DND-41 (cell line): ENCODE data around the gene C1QTNF2.

Experiments
- CTCF ChIP-seq: IDR thresholded peaks from 2 replicates; pipeline ENCODE4 v1.5.1; 2012; ENCODE audit warnings: borderline replicate concordance, low read length, moderate library complexity, mild to moderate bottlenecking; ENCODE audit not compliant: poor library complexity, severe bottlenecking; ENCODE audit errors: extremely low read depth
- EZH2 ChIP-seq: IDR thresholded peaks from 3 replicates; pipeline ENCODE4 v1.6.1; 2012; ENCODE audit warnings: borderline replicate concordance, low read depth, mild to moderate bottlenecking, moderate library complexity, low read length, inconsistent platforms; ENCODE audit not compliant: severe bottlenecking

DNA sequence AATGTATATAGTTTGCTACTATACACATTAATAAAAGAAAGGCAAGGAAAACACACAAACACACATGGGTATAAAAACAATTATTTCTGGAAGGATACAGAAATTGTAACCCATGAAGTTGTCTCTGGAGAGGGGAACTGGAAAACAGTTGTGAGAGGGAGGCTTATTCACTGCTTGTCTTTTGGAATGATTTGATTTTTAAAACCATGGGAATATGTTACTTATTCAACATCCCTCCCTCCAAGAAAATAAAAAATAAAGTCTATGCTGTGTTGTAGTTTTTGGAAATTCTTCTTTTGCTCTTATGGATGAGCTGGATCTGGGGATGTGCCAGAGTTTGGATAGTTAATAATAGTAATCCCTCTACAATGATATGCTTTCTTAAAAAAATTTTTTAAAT is 6.0 kb upstream of the C1QTNF2 start:
- TF ChIP-seq CTCF (no peak), EZH2 (no peak)
